Keratinocyte (primary cell): ENCODE measurements around the gene PLEKHA6.
"Not testable (repeated sequence)": the region's sequence is repeated elsewhere in the genome, so short reads cannot be mapped to it uniquely, and the experiment has no call there.

Experiments used
- CTCF ChIP-seq, 3 experiments: IDR thresholded peaks in 1 of 3; conservative IDR thresholded peaks in 1 of 3; optimal IDR thresholded peaks in 1 of 3; 2 replicates in 2 of 3; 3 replicates in 1 of 3; pipeline versions ENCODE3 to v1.5.1; 2011; ENCODE audit warnings: low read length in 3 of 3, mild to moderate bottlenecking in 3 of 3, moderate library complexity in 2 of 3, control low read depth in 1 of 3, inconsistent platforms in 1 of 3; ENCODE audit not compliant: insufficient read depth in 2 of 3; ENCODE audit errors: extremely low read depth in 1 of 3
- EZH2 ChIP-seq: IDR thresholded peaks from one replicate; pipeline ENCODE4 v1.6.1; 2012; ENCODE audit warnings: inconsistent platforms, mild to moderate bottlenecking, low read length, moderate library complexity

DNA sequence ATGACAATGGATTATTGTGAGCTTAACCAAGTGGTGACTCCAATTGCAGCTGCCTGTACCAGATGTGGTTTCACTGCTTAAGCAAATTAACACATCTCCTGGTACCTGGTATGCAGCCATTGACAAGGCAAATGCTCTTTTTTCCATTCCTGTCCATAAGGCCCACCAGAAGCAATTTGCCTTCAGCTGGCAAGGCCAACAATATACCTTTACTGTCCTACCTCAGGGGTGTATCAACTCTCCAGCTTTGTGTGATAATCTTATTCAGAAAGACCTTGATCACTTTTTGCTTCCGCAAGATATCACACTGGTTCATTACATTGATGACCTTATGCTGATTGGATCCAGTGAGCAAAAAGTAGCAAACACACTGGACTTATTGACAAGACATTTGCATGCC lies 122.2 kb downstream of the PLEKHA6 start:
- TF ChIP-seq CTCF (optimal IDR thresholded peaks at IDR 0.05 in 1 of 3, IDR thresholded peaks at IDR 0.05 in 1 of 3, conservative IDR thresholded peaks at IDR 0.05 in 1 of 3; ENCODE audit: extremely low read depth in 1 of 3, insufficient read depth in 2 of 3, low read length in 3 of 3); EZH2: not testable (repeated sequence)
